Measurements from ENCODE around the gene TMEM131. TPM values are rescaled to one million over a fixed set of nuclear protein-coding genes. Genes with fewer than 3 reads are reported as not detected.

Gene TMEM131
- total RNA-seq, 1 experiment from 2014 or later, result 29.6 TPM

DNA sequence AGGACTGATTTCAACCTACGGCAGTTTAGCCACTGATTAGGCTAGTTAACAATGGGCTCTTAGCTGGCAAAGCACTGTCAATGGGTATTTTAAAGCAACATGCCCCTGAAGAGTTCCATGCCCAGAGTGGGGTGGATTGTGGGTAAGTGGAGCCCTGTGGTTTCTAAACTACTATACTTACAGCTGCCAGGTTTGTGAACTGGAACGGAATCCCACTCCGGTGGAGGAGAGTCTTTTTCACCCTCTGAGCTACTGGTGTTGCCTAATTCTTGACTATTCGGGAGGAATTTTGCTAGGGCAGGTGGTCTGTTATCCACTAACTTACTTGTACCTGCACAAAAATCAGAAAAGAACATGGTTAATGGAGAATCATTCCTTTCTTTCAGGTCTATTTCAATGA, 229.8 kb downstream of the TMEM131 start:
- Histone ChIP-seq H3K4me2 (no peak overlapping the region), H4K20me1 (ENCODE audit: insufficient read depth) (no peaks in the 10 kb centered on the region), H3K9me3 (ENCODE audit: insufficient read depth, low read depth) (no peaks in the 10 kb centered on the region), H2AFZ (no peak overlapping the region), H3F3A (ENCODE audit: insufficient read depth, low read depth) (no peaks in the 10 kb centered on the region), H3K79me2 (ENCODE audit: low read depth) (no peaks in the 10 kb centered on the region), H3K9me2 (ENCODE audit: insufficient read depth) (no peaks in the 10 kb centered on the region; the same call in 1 of the 2 replicates), H3K4me1 (replicated peaks; ENCODE audit: insufficient read depth) (no peaks in the 10 kb centered on the region), H3K27me3 (ENCODE audit: insufficient read depth, low read depth) (no peaks in the 10 kb centered on the region), H3K4me3 (no peak overlapping the region), H3K27ac (no peak overlapping the region), H3K36me3 (ENCODE audit: low read depth) (peaks cover 8% of the 10 kb centered on the region; the same call in 1 of the 2 replicates)
- BruUV-seq (replicated peaks), result no TSS peak
- ChIA-PET POLR2A (ENCODE audit: unreplicated experiment) (interaction anchor here (0.7 kb wide), 1 partner anchor 498 kb away, joined by 6 read pairs; no protein-coding TSS in a partner anchor), CTCF (no interaction called here)
- TF ChIP-seq, protein P1, sequence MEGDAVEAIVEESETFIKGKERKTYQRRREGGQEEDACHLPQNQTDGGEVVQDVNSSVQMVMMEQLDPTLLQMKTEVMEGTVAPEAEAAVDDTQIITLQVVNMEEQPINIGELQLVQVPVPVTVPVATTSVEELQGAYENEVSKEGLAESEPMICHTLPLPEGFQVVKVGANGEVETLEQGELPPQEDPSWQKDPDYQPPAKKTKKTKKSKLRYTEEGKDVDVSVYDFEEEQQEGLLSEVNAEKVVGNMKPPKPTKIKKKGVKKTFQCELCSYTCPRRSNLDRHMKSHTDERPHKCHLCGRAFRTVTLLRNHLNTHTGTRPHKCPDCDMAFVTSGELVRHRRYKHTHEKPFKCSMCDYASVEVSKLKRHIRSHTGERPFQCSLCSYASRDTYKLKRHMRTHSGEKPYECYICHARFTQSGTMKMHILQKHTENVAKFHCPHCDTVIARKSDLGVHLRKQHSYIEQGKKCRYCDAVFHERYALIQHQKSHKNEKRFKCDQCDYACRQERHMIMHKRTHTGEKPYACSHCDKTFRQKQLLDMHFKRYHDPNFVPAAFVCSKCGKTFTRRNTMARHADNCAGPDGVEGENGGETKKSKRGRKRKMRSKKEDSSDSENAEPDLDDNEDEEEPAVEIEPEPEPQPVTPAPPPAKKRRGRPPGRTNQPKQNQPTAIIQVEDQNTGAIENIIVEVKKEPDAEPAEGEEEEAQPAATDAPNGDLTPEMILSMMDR (conservative IDR thresholded peaks at IDR 0.05), result no peak
- no peak for TF ChIP-seq EZH2 (IDR thresholded peaks at IDR 0.05; ENCODE audit: low read depth)
- intact Hi-C loops (cut with micrococcal nuclease; ENCODE audit: unreplicated experiment), result no loop called here
- DNase-seq, result no peak

DNA sequence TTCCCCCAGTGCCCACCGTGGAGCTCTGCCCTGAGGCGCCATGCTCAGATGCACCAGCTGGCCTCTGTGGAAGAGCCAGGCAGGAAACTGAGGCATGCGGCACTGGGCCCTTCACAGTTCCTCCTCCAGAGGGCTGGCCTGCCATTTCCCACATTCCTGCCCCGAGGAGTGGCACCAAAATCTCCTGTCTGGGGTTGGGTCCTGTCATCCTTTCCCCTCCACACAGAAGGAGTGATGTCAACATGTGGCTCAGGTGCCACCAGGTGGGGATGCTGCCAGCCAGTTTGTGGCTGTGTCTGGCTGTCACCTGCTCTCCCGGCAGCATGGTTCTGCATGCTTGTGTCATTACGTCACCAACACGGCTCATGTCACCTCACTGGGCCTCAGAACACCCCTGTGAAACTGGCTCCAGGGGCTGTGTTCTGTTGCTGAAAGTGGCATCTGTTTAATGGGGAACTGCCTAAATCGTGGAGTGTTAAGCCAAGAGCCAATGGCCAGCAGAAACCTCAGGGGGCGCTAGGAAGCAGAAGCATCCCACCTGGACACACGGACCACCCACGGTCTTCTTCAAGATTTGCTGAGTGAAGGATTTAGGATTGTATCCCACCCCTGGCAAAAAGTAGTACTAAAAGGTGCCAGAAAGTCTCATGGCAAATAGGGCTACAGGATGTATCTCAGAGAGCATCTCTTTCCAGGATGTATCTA, 231.0 kb downstream of the TMEM131 start:
- TF ChIP-seq, protein P1 (conservative IDR thresholded peaks at IDR 0.05), result no peak
- TF ChIP-seq EZH2 (IDR thresholded peaks at IDR 0.05; ENCODE audit: low read depth), result no peak
- H3K27me3 ChIP-seq (ENCODE audit: insufficient read depth, low read depth), result no peaks in the 10 kb centered on the region
- H3K36me3 ChIP-seq (ENCODE audit: low read depth), result peaks cover 8% of the 10 kb centered on the region; the same call in 1 of the 2 replicates
- CTCF ChIA-PET, result no interaction called here
- no peak overlapping the region for H3K4me2 ChIP-seq
- H3K9me3 ChIP-seq (ENCODE audit: insufficient read depth, low read depth), result no peaks in the 10 kb centered on the region
- no peaks in the 10 kb centered on the region for H3F3A ChIP-seq (ENCODE audit: insufficient read depth, low read depth)
- DNase-seq, result no peak
- no TSS peak for BruUV-seq (replicated peaks)
- intact Hi-C loops (cut with micrococcal nuclease; ENCODE audit: unreplicated experiment), result no loop called here
- no peaks in the 10 kb centered on the region for H4K20me1 ChIP-seq (ENCODE audit: insufficient read depth)
- no peaks in the 10 kb centered on the region for H3K79me2 ChIP-seq (ENCODE audit: low read depth)
- H3K9me2 ChIP-seq (ENCODE audit: insufficient read depth), result no peaks in the 10 kb centered on the region; the same call in 1 of the 2 replicates
- no peak overlapping the region for H2AFZ ChIP-seq
- POLR2A ChIA-PET (ENCODE audit: unreplicated experiment), result interaction anchor here (0.6 kb wide), 1 partner anchor 174 kb away, joined by 5 read pairs; no protein-coding TSS in a partner anchor
- H3K27ac ChIP-seq, result no peak overlapping the region
- H3K4me3 ChIP-seq, result no peak overlapping the region
- H3K4me1 ChIP-seq (replicated peaks; ENCODE audit: insufficient read depth), result no peaks in the 10 kb centered on the region

DNA sequence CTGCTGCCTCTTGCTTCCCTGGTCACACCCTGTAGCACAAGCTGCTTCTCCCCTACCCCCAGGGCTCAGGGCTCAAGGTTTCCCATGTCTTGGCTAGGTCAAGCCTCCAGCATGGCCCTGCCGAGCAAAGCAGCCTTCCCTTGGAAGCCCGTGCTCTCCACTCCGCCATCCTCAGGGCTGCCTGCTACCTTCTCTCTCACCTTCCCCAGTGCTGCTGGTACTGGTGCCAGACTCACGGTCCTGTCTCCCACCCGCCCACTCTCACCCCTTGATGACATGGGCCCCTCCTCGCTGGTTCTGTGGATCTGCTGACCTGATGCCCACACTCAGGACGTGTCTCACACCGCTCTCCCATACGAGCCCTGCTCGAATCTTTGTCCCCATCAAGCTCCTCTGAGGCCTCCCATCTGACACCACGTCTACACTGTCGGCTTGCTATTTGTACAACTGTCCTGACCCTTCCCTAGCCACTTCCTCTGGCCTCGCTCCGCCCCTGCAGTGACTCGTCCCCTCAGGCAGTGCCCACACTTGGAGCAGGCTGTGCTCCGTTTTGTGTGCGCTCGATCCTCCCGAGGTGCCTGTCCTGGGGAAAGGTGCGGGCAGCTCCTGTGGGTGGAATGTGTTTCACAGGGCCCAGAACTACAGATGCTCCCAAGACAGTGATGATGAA, 232.4 kb downstream of the TMEM131 start:
- Histone ChIP-seq H2AFZ (no peak overlapping the region), H3K9me3 (ENCODE audit: insufficient read depth, low read depth) (no peaks in the 10 kb centered on the region), H3K9me2 (ENCODE audit: insufficient read depth) (no peaks in the 10 kb centered on the region; the same call in 1 of the 2 replicates), H3K27ac (no peak overlapping the region), H4K20me1 (ENCODE audit: insufficient read depth) (no peaks in the 10 kb centered on the region), H3K27me3 (ENCODE audit: insufficient read depth, low read depth) (no peaks in the 10 kb centered on the region), H3K4me3 (no peak overlapping the region), H3K36me3 (ENCODE audit: low read depth) (peaks cover 12% of the 10 kb centered on the region), H3K79me2 (ENCODE audit: low read depth) (no peaks in the 10 kb centered on the region), H3K4me2 (no peak overlapping the region), H3F3A (ENCODE audit: insufficient read depth, low read depth) (no peaks in the 10 kb centered on the region), H3K4me1 (replicated peaks; ENCODE audit: insufficient read depth) (no peaks in the 10 kb centered on the region)
- peak in 1 of 2 experiments; percentile 15 for DNase-seq
- CTCF ChIA-PET, result no interaction called here
- no TSS peak for BruUV-seq (replicated peaks)
- intact Hi-C loops (cut with micrococcal nuclease; ENCODE audit: unreplicated experiment), result no loop called here
- POLR2A ChIA-PET (ENCODE audit: unreplicated experiment), result no interaction called here
- TF ChIP-seq, protein P1 (conservative IDR thresholded peaks at IDR 0.05), result no peak
- TF ChIP-seq EZH2 (IDR thresholded peaks at IDR 0.05; ENCODE audit: low read depth), result no peak

Measured in PC-9 (cell line).